A673 (cell line): ENCODE results near the gene MAP4. TPM values are rescaled to one million over a fixed set of nuclear protein-coding genes. Genes with fewer than 3 reads are reported as not detected.

Experiments
- BruUV-seq: library from RNA; stranded (reverse); fragments of 400-500 nt; replicated peaks from 2 replicates; lab custom pipeline; 2021; lab: Mats Ljungman, UMichigan
- CTCF ChIA-PET: fragments of 300-600 bp; sonication (Branson Sonifier 250); formaldehyde crosslinking; loops from one replicate; lab custom pipeline; 2022; ENCODE audit warnings: antibody characterized with exemption; lab: Charles Lee
- POLR2A ChIA-PET: fragments of 300-600 bp; sonication (Branson Sonifier 250); formaldehyde crosslinking; loops from one replicate; lab custom pipeline; 2022; ENCODE audit warnings: antibody characterized with exemption; ENCODE audit not compliant: low non-redundant PET; lab: Charles Lee
- DNase-seq: peaks from one replicate; pipeline ENCODE4 v3.0.0-alpha.2; 2015; ENCODE audit warnings: low spot score
- H3K27ac ChIP-seq: fragments of 200-600 bp; sonication (generic); 2 replicates; pipeline ENCODE4 v1.5.1; 2016; ENCODE audit warnings: mixed run types, low read depth, mild to moderate bottlenecking, mixed read lengths, antibody characterized with exemption, low read length; ENCODE audit not compliant: poor library complexity, severe bottlenecking
- H3K27me3 ChIP-seq: fragments of 200-600 bp; sonication (generic); replicated peaks from 2 replicates; pipeline ENCODE4 v1.6.1; 2017; ENCODE audit warnings: mixed run types, low read depth, mild to moderate bottlenecking, mixed read lengths, antibody characterized with exemption, low read length; ENCODE audit not compliant: insufficient read depth, poor library complexity
- H3K36me3 ChIP-seq: fragments of 200-600 bp; sonication (generic); 2 replicates; pipeline ENCODE4 v1.6.1; 2016; ENCODE audit warnings: mixed run types, mild to moderate bottlenecking, mixed read lengths, antibody characterized with exemption, low read length; ENCODE audit not compliant: insufficient read depth, poor library complexity, severe bottlenecking
- H3K4me1 ChIP-seq: fragments of 200-600 bp; sonication (generic); 2 replicates; pipeline ENCODE4 v1.6.1; 2017; ENCODE audit warnings: mixed run types, mild to moderate bottlenecking, mixed read lengths, antibody characterized with exemption, low read length; ENCODE audit not compliant: insufficient read depth, poor library complexity, severe bottlenecking
- H3K4me3 ChIP-seq: fragments of 200-600 bp; sonication (generic); 2 replicates; pipeline ENCODE4 v1.5.1; 2016; ENCODE audit warnings: low read depth, mixed run types, mild to moderate bottlenecking, mixed read lengths, low read length; ENCODE audit not compliant: poor library complexity, severe bottlenecking
- H3K9me3 ChIP-seq: fragments of 200-600 bp; sonication (generic); 2 replicates; pipeline ENCODE4 v1.6.1; 2016; ENCODE audit warnings: mixed run types, low read depth, mild to moderate bottlenecking, mixed read lengths, antibody characterized with exemption, low read length; ENCODE audit not compliant: poor library complexity, severe bottlenecking
- CTCF ChIP-seq: fragments of 300-800, 200-600 bp; sonication (generic); conservative IDR thresholded peaks from 2 replicates; pipeline ENCODE4 v1.5.1; 2017; ENCODE audit warnings: low read depth, mild to moderate bottlenecking, antibody characterized with exemption, low read length, moderate library complexity, mixed read lengths
- EZH2 ChIP-seq: fragments of 200-600 bp; sonication (generic); IDR thresholded peaks from 2 replicates; pipeline ENCODE4 v1.6.1; 2017; ENCODE audit warnings: borderline replicate concordance, low read depth, mild to moderate bottlenecking, mixed read lengths, antibody characterized with exemption, low read length; ENCODE audit not compliant: poor library complexity, severe bottlenecking
- intact Hi-C: fragments of 100-400 bp; cut with micrococcal nuclease; formaldehyde crosslinking; loops from one replicate; pipeline ENCODE4 v1.10.0; 2022; ENCODE audit not compliant: unreplicated experiment
- total RNA-seq: library from RNA; stranded (reverse); gene quantifications from 2 replicates; pipeline ENCODE4 v1.2.3, GENCODE V29; 2021

The MAP4 gene
- total RNA-seq, 1 experiment from 2014 or later: 105 TPM

GRCh38 chr3:47854267-47854666 lies 161.9 kb downstream of the MAP4 start:
- no peak overlapping the region for H3K27ac ChIP-seq
- TF ChIP-seq EZH2: no peak
- no peak for TF ChIP-seq CTCF
- H3K4me1 ChIP-seq: no peaks in the 10 kb centered on the region
- no TSS peak for BruUV-seq
- peaks cover 20% of the 10 kb centered on the region for H3K36me3 ChIP-seq
- DNase-seq: no peak
- CTCF ChIA-PET: interaction anchor here (0.6 kb wide), 1 partner anchor 136 kb away, joined by 4 read pairs; no protein-coding TSS in a partner anchor
- no peaks in the 10 kb centered on the region for H3K9me3 ChIP-seq
- intact Hi-C loops: no loop called here
- no peaks in the 10 kb centered on the region for H3K27me3 ChIP-seq
- H3K4me3 ChIP-seq: no peak overlapping the region
- POLR2A ChIA-PET: no interaction called here

GRCh38 chr3:47852604-47853602 lies 163.3 kb downstream of the MAP4 start:
- Histone ChIP-seq H3K4me3 (no peak overlapping the region), H3K27me3 (no peaks in the 10 kb centered on the region), H3K9me3 (no peaks in the 10 kb centered on the region), H3K4me1 (no peaks in the 10 kb centered on the region), H3K36me3 (peaks cover 22% of the 10 kb centered on the region), H3K27ac (no peak overlapping the region)
- no TSS peak for BruUV-seq
- POLR2A ChIA-PET: interaction anchor here (0.6 kb wide), 1 partner anchor 555 kb away, joined by 16 read pairs; no protein-coding TSS in a partner anchor
- TF ChIP-seq EZH2: no peak
- no peak for TF ChIP-seq CTCF
- intact Hi-C loops: no loop called here
- no peak for DNase-seq
- CTCF ChIA-PET: no interaction called here

- TF ChIP-seq CTCF: no peak
- TF ChIP-seq EZH2: no peak
- no TSS peak for BruUV-seq
- H3K9me3 ChIP-seq: no peaks in the 10 kb centered on the region
- no peak for DNase-seq
- intact Hi-C loops: no loop called here
- no peaks in the 10 kb centered on the region for H3K27me3 ChIP-seq
- peaks cover 21% of the 10 kb centered on the region for H3K36me3 ChIP-seq
- no peak overlapping the region for H3K27ac ChIP-seq
- no peaks in the 10 kb centered on the region for H3K4me1 ChIP-seq
- ChIA-PET POLR2A (no interaction called here), CTCF (no interaction called here)
- no peak overlapping the region for H3K4me3 ChIP-seq
Observed at GRCh38 chr3:47851888-47852603, 164.2 kb downstream of the MAP4 start.
